T-helper 1 cell treated with Interleukin-12 subunit alpha and Interleukin-12 subunit beta and Interleukin-4 antibody, amounts not matched to agents 30 ng/mL and 1 ng/mL, for 36 hours (primary cell): Measurements from ENCODE around the gene WBP4. TPM values are rescaled to one million over a fixed set of nuclear protein-coding genes. Genes with fewer than 3 reads are reported as not detected.
"Not testable (repeated sequence)": the region's sequence is repeated elsewhere in the genome, so short reads cannot be mapped to it uniquely, and the experiment has no call there.

Source experiments
- intact Hi-C: fragments of 100-400 bp; cut with micrococcal nuclease; formaldehyde crosslinking; loops from one replicate; pipeline ENCODE4 v1.15.1; 2024
- total RNA-seq: library from RNA; stranded (reverse); gene quantifications from 2 replicates; pipeline ENCODE4 v1.2.3, GENCODE V29; 2022

The WBP4 gene
- total RNA-seq, 1 donor from 2014 or later = 10.2 TPM

DNA sequence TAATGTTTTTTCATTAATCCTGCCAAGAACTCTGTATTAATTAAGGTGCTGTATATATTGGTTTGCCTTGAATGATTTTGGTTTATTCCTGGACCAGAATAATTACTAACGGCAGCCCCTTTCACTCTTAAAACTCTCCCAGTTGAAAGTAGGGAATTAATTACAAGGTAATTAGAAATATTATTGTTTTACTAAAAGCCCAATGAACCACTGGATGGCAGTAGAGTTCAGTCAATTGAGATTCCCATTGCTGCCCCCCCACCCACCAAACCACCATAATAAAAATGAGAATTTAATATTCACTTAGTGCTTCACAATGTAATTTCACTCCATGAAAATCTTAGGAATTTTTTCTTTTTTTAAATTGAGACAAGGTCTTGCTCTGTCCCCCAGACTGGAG is 13.7 kb downstream of the WBP4 start:
- intact Hi-C loops = loop anchor here (1.0 to 10.0 kb wide), 4 partner anchors 119 to 1140 kb away; partner anchors contain the start of genes KBTBD7 and NAA16

- intact Hi-C loops = loop anchor here (1.0 to 10.0 kb wide), 4 partner anchors 119 to 1139 kb away; partner anchors contain the start of genes KBTBD7 and NAA16
These were observed 14.2 kb downstream of the WBP4 start for GRCh38 chr13:41075485-41075884.

DNA sequence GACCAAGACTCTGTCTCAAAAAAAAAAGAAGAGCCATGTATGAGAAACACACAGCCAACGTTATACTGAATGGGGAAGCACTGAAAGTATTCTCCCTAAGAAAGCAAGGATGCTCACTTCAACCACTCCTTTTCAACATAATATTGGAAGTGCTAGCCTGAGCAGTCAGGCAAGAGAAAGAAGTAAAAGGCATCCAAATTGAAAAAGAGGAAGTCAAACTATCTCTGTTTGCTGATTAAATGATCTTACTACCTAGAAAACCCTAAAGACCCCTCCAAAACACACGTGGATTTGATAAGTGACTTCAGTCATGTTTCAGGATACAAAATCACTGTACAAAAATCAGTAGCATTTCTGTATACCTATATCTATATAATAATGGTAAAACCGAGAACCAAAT is 16.2 kb downstream of the WBP4 start:
- intact Hi-C loops = loop anchor here (5.0 to 10.0 kb wide), 2 partner anchors 235 to 1137 kb away; partner anchors contain the start of gene NAA16

GRCh38 chr13:41079725-41080124 is 18.4 kb downstream of the WBP4 start:
- intact Hi-C loops = loop anchor here (5.0 to 10.0 kb wide), 2 partner anchors 233 to 1135 kb away; partner anchors contain the start of gene NAA16

- intact Hi-C loops = no loop called here
These were observed 24.8 kb downstream of the WBP4 start for GRCh38 chr13:41085961-41086585.

GRCh38 chr13:41095681-41096080 is 34.4 kb downstream of the WBP4 start:
- intact Hi-C loops = not testable (repeated sequence)

DNA sequence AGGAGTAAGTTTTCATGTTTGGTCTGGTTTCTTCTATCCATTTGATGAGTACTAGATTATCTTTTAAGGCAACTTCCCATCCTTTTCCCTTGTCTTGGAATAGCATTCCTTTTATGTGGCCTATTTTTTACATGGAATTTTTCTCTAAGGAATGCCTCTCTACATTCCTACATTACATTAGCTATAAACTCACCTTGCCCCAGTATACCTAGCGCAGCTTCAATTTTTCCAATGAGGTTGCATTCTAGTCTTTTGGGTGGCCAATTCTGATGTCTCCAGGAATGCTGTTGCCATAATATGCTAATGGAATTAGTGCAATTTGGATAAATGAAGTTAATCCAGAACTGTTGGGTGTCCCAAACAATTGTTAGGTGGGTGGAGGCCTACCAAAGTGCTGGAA is 37.5 kb downstream of the WBP4 start:
- intact Hi-C loops = no loop called here

DNA sequence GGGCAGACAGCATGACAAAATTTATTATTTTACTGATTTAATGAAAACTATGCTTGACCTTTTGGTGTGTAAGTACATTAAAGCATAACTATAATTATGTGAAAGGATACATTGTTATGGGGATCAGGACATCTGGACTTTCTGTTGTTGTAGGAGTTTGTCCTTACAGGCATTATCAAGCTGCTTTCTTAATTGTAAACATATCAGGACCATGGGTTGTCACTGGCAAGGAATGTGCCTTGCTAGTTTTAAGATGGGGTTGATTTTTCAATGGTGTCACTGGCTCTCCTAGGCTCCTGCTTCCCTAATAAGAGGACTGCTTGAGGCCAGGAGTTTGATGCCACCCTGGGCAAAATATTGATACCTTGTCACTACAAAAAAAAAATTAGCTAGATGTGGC is 38.7 kb downstream of the WBP4 start:
- intact Hi-C loops = no loop called here

- intact Hi-C loops = no loop called here
These were observed 45.8 kb downstream of the WBP4 start for GRCh38 chr13:41107104-41107571.

- intact Hi-C loops = no loop called here
These were observed 46.3 kb downstream of the WBP4 start for GRCh38 chr13:41107584-41108014.

DNA sequence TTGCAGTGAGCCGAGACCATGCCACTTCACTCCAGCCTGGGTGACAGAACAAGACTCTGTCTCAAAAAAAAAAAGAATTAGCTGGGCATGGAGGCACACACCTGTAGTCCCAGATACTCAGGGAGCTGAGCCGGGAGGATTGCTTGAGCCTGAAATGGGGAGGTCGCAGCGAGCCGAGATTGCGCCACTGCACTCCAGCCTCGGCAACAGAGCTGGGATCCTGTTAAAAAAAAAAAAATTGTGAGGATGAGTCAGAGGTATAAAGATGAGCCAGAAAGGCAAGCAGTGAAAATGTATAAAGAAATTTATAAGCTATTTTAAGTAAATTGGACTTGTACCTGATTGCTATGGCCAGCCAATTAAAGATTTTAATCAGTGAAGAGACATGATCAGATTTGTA is 50.1 kb downstream of the WBP4 start:
- intact Hi-C loops = no loop called here

DNA sequence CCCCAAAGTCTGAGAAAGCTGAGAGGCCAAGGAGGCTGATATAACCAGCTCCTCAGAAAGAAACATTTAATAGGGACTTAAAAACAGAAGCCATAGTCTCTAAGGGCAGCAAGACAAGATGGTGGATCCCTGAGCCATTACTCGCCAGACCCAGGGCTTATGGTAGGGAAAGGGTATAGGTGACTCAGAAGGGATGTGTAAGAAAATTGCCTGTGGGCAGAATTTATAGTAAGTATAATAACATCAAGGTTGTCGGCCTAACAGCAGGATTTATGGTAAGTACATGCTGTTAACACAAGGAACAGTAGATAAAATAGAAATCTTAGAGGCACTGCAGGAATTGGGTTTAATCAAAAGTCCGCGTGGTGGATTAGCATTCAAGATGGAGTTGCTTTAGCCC is 56.6 kb downstream of the WBP4 start:
- intact Hi-C loops = no loop called here

DNA sequence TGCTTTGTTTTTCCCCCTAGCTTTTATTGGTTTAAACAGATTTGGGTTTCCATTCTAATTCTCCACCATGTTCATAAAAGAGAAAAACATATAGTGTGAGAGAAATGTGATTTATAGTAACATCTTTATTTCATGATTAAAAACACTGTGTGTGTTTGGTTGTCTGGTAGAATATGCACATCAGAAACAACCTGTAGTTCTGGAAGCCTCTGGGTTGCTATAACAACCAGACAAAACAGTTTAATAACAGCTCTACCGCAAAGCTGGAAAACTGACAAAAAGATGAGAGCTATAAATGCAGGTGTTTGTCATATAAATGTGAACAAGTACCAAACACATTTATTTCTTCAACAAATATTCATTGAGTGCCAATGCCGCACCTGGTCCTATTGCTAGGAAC is 61.5 kb downstream of the WBP4 start:
- intact Hi-C loops = no loop called here

GRCh38 chr13:41127701-41128100 is 66.4 kb downstream of the WBP4 start:
- intact Hi-C loops = no loop called here

GRCh38 chr13:41130356-41130755 is 69.0 kb downstream of the WBP4 start:
- intact Hi-C loops = no loop called here

DNA sequence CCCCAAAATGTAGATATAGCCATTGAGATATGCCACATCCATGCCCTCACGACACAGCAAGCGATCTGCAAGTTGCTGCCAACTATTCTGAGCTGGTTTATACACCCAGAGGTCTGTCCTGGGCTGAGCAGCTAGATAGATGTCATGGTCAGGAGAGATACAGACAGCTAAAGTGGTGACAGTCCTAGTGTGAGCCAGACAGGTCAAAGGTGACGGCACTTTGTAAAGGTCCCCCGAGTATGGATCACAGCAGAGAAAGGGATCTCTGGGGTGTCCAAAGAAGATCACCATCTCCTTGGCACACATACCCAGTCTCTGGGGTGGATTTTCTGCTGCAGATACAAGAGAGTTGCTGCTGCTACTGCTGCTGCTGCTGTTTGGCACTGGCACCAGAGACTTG is 69.9 kb downstream of the WBP4 start:
- intact Hi-C loops = not testable (repeated sequence)

DNA sequence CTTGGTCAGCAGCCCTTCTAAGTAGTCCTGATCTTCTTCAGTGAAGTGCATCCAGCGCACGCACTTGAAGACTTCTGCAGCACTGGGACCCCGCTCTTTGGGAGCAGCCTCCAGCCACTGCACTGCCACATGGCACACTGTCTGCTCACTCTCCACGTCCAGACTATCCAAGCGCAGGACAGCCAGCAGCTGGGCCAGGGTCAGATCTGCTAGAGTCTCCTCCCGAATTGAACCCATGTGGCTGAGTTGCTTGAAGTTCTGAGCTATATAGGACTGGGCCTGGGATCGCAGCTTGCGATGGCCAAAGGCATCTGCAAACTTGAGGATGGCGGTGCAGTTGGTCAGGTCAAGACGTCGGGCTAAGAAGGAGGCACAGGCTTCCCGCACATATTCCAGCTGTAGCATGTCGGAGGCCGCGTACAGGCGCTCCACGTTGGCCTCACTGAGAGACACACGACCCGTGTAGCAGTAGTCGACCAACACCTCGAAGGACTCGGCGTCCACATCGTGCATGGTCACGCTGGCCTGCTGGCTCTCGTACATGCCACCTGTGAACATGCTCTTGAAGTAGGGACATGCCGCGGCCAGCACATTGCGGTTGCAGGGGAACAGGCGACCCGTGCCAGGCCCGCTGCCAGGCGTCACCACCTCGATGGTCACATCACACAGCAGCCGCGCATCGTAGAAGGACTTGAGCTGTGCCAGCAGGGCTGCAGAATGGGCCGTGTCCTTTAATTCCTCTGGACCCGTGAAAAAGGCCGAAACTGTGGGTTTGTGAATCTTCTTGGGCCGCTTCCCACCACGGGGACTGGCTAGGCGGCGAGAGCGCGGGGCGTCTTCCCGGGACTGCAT is 70.6 kb downstream of the WBP4 start:
- intact Hi-C loops = loop anchor here (1.0 to 2.0 kb wide), 16 partner anchors 62 to 1477 kb away; partner anchors contain the start of genes COG6, DGKH, ELF1 and KBTBD7

GRCh38 chr13:41132512-41133152 is 71.3 kb downstream of the WBP4 start, which contains the start of gene KBTBD6:
Gene KBTBD6, minus strand, starts transcription at chr13:41132802. Its CDS starts 291 bp downstream, at chr13:41132511.
- intact Hi-C loops = loop anchor here (1.0 to 2.0 kb wide), 16 partner anchors 62 to 1478 kb away; partner anchors contain the start of genes COG6, DGKH, ELF1 and KBTBD7
